Measurements from ENCODE around the gene TXN2. TPM values are rescaled to one million over a fixed set of nuclear protein-coding genes. Genes with fewer than 3 reads are reported as not detected.

The TXN2 gene
- total and polyA plus RNA-seq, 2 donors (not counting 1 experiment from before 2014, with no cell fraction given): 25.3 to 118 TPM

DNA sequence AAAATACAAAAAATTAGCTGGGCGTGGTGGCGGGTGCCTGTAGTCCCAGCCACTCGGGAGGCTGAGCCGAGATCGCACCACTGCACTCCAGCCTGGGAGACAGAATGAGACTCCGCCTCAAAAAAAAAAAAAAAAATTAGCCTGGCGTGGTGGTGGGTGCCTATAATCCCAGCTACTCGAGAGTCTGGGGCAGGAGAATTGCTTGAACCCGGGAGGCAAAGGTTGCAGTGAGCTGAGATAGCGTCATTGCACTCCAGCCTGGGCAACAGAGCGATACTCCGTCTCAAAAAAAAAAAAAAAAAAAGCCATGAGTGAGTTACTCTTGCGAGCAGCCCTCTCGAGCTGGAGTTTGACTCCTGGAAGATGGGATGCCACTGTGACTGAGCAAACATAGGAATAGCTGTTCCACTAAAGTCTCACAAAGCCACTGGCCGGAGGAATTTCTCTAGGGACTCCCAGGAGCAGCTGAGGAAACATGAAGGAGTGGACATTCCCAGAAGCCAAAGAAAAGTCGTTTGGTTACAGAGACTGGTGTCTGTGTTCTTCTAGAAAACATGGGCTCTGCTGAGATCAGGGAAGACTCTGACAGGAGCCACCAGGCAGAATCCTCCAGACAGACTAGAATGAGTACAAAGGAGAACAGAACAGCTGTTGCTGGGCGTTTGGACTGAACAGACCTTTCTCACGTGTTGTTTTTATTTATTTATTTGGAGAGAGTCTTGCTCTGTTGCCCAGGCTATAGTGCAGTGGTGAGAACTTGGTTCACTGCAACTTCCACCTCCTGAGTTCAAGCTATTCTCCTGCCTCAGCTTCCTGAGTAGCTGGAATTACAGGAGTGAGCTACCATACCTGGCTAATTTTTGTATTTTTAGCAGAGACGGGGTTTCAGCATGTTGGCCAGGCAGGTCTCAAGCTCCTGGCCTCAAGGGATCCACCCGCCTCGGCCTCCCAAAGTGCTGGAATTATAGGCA, 61.2 kb downstream of the TXN2 start:
- H3K4me2 ChIP-seq (ENCODE audit: extremely low read depth, insufficient read depth, low read length): peak overlapping the region; percentile 40
- H4K20me1 ChIP-seq (ENCODE audit: control insufficient read depth, extremely low read depth, insufficient read depth, low read length): no peaks in the 10 kb centered on the region
- H3K4me3 ChIP-seq (replicated peaks in 1 of 4; ENCODE audit: control extremely low read depth in 1 of 4, insufficient read depth in 1 of 4, low read depth in 3 of 4, low read length in 4 of 4): no peak overlapping the region
- peak overlapping the region; percentile 13 for H3K9ac ChIP-seq (ENCODE audit: insufficient read depth, low read length)
- no peaks in the 10 kb centered on the region for H3K27me3 ChIP-seq (ENCODE audit: control insufficient read depth, insufficient read depth, low read length)
- H3K79me2 ChIP-seq (ENCODE audit: control insufficient read depth, insufficient read depth, low read length): no peaks in the 10 kb centered on the region
- TF ChIP-seq CTCF (conservative IDR thresholded peaks at IDR 0.05 in 1 of 2, IDR thresholded peaks at IDR 0.05 in 1 of 2; ENCODE audit: low read depth in 1 of 2, low read length in 2 of 2) (no peak), EZH2 (IDR thresholded peaks at IDR 0.05; ENCODE audit: low read length, missing control alignments) (no peak)
- DNase-seq (ENCODE audit: low read depth in 2 of 2): no peak
- no peaks in the 10 kb centered on the region for H3K9me3 ChIP-seq (ENCODE audit: control insufficient read depth, insufficient read depth, low read depth, low read length)
- peaks cover 21% of the 10 kb centered on the region for H3K4me1 ChIP-seq (ENCODE audit: control insufficient read depth, extremely low read depth, insufficient read depth, low read length)
- peak overlapping the region; percentile 50 for H3K27ac ChIP-seq (ENCODE audit: insufficient read depth, low read length)
- no peak overlapping the region for H2AFZ ChIP-seq (ENCODE audit: low read length)
- H3K36me3 ChIP-seq (ENCODE audit: control insufficient read depth, insufficient read depth, low read length): no peaks in the 10 kb centered on the region

- Histone ChIP-seq H3K27me3 (ENCODE audit: control insufficient read depth, insufficient read depth, low read length) (no peaks in the 10 kb centered on the region), H2AFZ (ENCODE audit: low read length) (no peak overlapping the region), H3K4me2 (ENCODE audit: extremely low read depth, insufficient read depth, low read length) (peak overlapping the region; percentile 64), H3K79me2 (ENCODE audit: control insufficient read depth, insufficient read depth, low read length) (no peaks in the 10 kb centered on the region), H3K4me1 (ENCODE audit: control insufficient read depth, extremely low read depth, insufficient read depth, low read length) (peaks cover 21% of the 10 kb centered on the region), H3K9ac (ENCODE audit: insufficient read depth, low read length) (no peak overlapping the region), H3K36me3 (ENCODE audit: control insufficient read depth, insufficient read depth, low read length) (no peaks in the 10 kb centered on the region), H3K9me3 (ENCODE audit: control insufficient read depth, insufficient read depth, low read depth, low read length) (no peaks in the 10 kb centered on the region), H3K27ac (ENCODE audit: insufficient read depth, low read length) (peak overlapping the region; percentile 50), H3K4me3 (replicated peaks in 1 of 4; ENCODE audit: control extremely low read depth in 1 of 4, insufficient read depth in 1 of 4, low read depth in 3 of 4, low read length in 4 of 4) (no peak overlapping the region), H4K20me1 (ENCODE audit: control insufficient read depth, extremely low read depth, insufficient read depth, low read length) (no peaks in the 10 kb centered on the region)
- DNase-seq (ENCODE audit: low read depth in 2 of 2): peak; percentile 45 to 98
- TF ChIP-seq CTCF (conservative IDR thresholded peaks at IDR 0.05 in 1 of 2, IDR thresholded peaks at IDR 0.05 in 1 of 2; ENCODE audit: low read depth in 1 of 2, low read length in 2 of 2) (no peak), EZH2 (IDR thresholded peaks at IDR 0.05; ENCODE audit: low read length, missing control alignments) (no peak)
Measured at GRCh38 chr22:36419177-36419911, 62.1 kb downstream of the TXN2 start.

GRCh38 chr22:36417281-36417686, 64.2 kb downstream of the TXN2 start:
- no peaks in the 10 kb centered on the region for H3K36me3 ChIP-seq (ENCODE audit: control insufficient read depth, insufficient read depth, low read length)
- no peaks in the 10 kb centered on the region for H3K79me2 ChIP-seq (ENCODE audit: control insufficient read depth, insufficient read depth, low read length)
- DNase-seq (ENCODE audit: low read depth in 2 of 2): peak; percentile 38 to 76
- no peaks in the 10 kb centered on the region for H3K27me3 ChIP-seq (ENCODE audit: control insufficient read depth, insufficient read depth, low read length)
- TF ChIP-seq EZH2 (IDR thresholded peaks at IDR 0.05; ENCODE audit: low read length, missing control alignments) (no peak), CTCF (conservative IDR thresholded peaks at IDR 0.05 in 1 of 2, IDR thresholded peaks at IDR 0.05 in 1 of 2; ENCODE audit: low read depth in 1 of 2, low read length in 2 of 2) (no peak)
- H3K4me3 ChIP-seq (replicated peaks in 1 of 4; ENCODE audit: control extremely low read depth in 1 of 4, insufficient read depth in 1 of 4, low read depth in 3 of 4, low read length in 4 of 4): no peak overlapping the region
- H3K4me1 ChIP-seq (ENCODE audit: control insufficient read depth, extremely low read depth, insufficient read depth, low read length): peaks cover 15% of the 10 kb centered on the region
- H3K9me3 ChIP-seq (ENCODE audit: control insufficient read depth, insufficient read depth, low read depth, low read length): no peaks in the 10 kb centered on the region
- peak overlapping the region; percentile 58 for H3K27ac ChIP-seq (ENCODE audit: insufficient read depth, low read length)
- H2AFZ ChIP-seq (ENCODE audit: low read length): peak overlapping the region; percentile 65
- H4K20me1 ChIP-seq (ENCODE audit: control insufficient read depth, extremely low read depth, insufficient read depth, low read length): no peaks in the 10 kb centered on the region
- H3K9ac ChIP-seq (ENCODE audit: insufficient read depth, low read length): no peak overlapping the region
- H3K4me2 ChIP-seq (ENCODE audit: extremely low read depth, insufficient read depth, low read length): peak overlapping the region; percentile 48

All from fibroblast of lung (primary cell).